Measurements from ENCODE around the gene MGST3. TPM values are rescaled to one million over a fixed set of nuclear protein-coding genes. Genes with fewer than 3 reads are reported as not detected.

The MGST3 gene
- total RNA-seq, 6 experiments from 2014 or later, result 74.0 to 141 (median 103) TPM

DNA sequence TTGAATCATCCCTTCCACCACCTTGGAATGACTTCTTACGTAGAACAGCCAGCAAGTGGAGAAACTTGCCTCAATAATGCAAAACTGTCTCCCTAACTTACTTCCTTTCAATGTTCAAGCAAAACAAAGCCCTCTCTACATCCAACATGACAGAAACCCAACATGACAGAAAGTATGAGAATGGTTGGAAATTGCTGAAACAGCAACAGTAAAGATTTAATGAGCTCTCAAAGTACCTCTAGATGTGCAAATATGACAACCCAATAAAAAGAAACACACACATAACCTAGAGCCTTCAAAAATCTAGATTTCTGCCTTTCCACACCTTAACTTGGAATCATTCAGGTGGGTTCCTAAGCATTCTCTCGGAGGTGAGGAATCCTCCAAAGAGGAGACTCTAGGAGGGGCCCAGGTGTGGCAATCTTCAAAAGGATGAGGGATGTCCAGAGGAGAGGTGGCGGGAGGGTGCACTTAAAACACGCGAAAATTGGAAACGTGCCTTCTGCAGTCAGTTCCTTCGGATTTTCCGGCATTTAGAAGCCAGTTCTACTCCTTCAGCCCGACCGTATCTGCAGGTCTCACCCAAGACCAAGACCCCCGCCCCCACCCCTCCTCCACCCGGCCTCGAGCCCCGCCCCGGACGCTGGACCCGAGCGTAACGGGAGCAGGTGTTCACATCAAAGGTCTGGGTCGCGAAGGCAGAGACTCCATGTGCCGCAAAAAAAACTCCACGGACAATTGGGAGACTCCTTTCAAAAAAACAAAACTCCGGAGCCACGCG lies 996 bp upstream of the MGST3 start:
- peaks cover 0 to 27% (median 13%) of the 10 kb centered on the region in 4 donors for H3K4me1 ChIP-seq
- H3K9me3 ChIP-seq, result no peaks in the 10 kb centered on the region
- 7% methylated on average over 22 of the region's 26 CpGs for WGBS (ENCODE audit: insufficient coverage, low coverage, low lambda C conversion rate, missing lambda C conversion rate)
- H3K27ac ChIP-seq, result peak overlapping the region; percentile 85 to 90 (median 85)
- intact Hi-C loops (cut with DNase I), result no loop called here
- H3K36me3 ChIP-seq, result no peaks in the 10 kb centered on the region
- no peak for DNase-seq
- H3K4me3 ChIP-seq, result peak overlapping the region; percentile 59 to 89 (median 84)
- H3K27me3 ChIP-seq, result no peaks in the 10 kb centered on the region
- TF ChIP-seq POLR2A (IDR thresholded peaks at IDR 0.05) (no peak), CTCF (IDR thresholded peaks at IDR 0.05) (no peak)
- ATAC-seq, result peak; percentile 25 to 53 (median 40)

GRCh38 chr1:165631342-165632151 lies 513 bp downstream of the MGST3 start:
- Histone ChIP-seq H3K4me3 (peak overlapping the region; percentile 59 to 89 (median 84)), H3K27me3 (no peaks in the 10 kb centered on the region), H3K4me1 (peaks cover 0 to 42% (median 19%) of the 10 kb centered on the region in 4 donors), H3K27ac (peak overlapping the region; percentile 85 to 90 (median 85)), H3K36me3 (no peaks in the 10 kb centered on the region), H3K9me3 (no peaks in the 10 kb centered on the region)
- DNase-seq, result peak; percentile 47 to 64 (median 54)
- peak; percentile 21 to 34 (median 28) for ATAC-seq
- intact Hi-C loops (cut with DNase I), result no loop called here
- under 1% methylated on average over 29 of the region's 31 CpGs for WGBS (ENCODE audit: insufficient coverage, low coverage, low lambda C conversion rate, missing lambda C conversion rate)
- TF ChIP-seq POLR2A (IDR thresholded peaks at IDR 0.05), result no peak
- peak in 2 of 4 donors; percentile 8 to 14 for TF ChIP-seq CTCF (IDR thresholded peaks at IDR 0.05)

- 14% methylated on average over 5 of the region's 5 CpGs for WGBS (ENCODE audit: insufficient coverage, low coverage, low lambda C conversion rate, missing lambda C conversion rate)
- H3K27ac ChIP-seq, result peak overlapping the region; percentile 85 to 90 (median 85)
- no peak for TF ChIP-seq CTCF (IDR thresholded peaks at IDR 0.05)
- no peak for TF ChIP-seq POLR2A (IDR thresholded peaks at IDR 0.05)
- no peaks in the 10 kb centered on the region for H3K9me3 ChIP-seq
- H3K4me3 ChIP-seq, result peak overlapping the region; percentile 59 to 89 (median 84)
- H3K27me3 ChIP-seq, result no peaks in the 10 kb centered on the region
- DNase-seq, result no peak
- H3K4me1 ChIP-seq, result peaks cover 0 to 48% (median 22%) of the 10 kb centered on the region in 4 donors
- no peak for ATAC-seq
- intact Hi-C loops (cut with DNase I), result no loop called here
- no peaks in the 10 kb centered on the region for H3K36me3 ChIP-seq
These were observed 1.1 kb downstream of the MGST3 start for GRCh38 chr1:165632152-165632469.

GRCh38 chr1:165632491-165632890 lies 1.5 kb downstream of the MGST3 start:
- ATAC-seq, result no peak
- peak overlapping the region in 2 of 3 donors; percentile 84 to 89 for H3K4me3 ChIP-seq
- no peaks in the 10 kb centered on the region for H3K9me3 ChIP-seq
- 51% methylated on average over 7 of the region's 7 CpGs for WGBS (ENCODE audit: insufficient coverage, low coverage, low lambda C conversion rate, missing lambda C conversion rate)
- H3K27ac ChIP-seq, result peak overlapping the region; percentile 85 to 90 (median 85)
- H3K36me3 ChIP-seq, result no peaks in the 10 kb centered on the region
- peaks cover 0 to 51% (median 23%) of the 10 kb centered on the region in 4 donors for H3K4me1 ChIP-seq
- TF ChIP-seq POLR2A (IDR thresholded peaks at IDR 0.05) (no peak), CTCF (IDR thresholded peaks at IDR 0.05) (no peak)
- intact Hi-C loops (cut with DNase I), result no loop called here
- H3K27me3 ChIP-seq, result no peaks in the 10 kb centered on the region
- DNase-seq, result no peak
